ENCODE measurements around the gene FAM240B.

DNA sequence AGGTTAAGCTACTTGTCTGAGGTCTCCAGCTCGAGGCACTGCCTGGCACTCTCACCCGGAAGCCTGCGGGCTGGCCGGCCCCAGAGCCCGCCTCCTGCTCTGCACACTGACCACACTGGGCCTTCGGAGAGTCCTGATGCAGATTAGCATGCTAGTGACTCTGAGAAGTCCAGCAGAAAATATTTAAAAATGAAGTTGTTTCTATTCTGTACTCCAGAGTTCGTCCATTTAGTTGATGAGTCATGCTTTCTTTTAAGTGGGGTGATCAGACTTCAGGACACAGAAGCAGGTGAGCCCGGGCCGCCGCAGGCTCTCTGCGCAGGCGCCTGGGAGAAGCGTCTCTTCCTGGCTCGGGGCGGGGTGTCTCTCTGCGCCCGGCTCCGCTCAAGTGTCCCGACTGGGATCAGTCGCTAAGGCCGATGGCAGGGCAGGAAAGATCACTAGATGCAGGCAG is 32.5 kb downstream of the FAM240B start:
- TF ChIP-seq CTCF (conservative IDR thresholded peaks at IDR 0.05; ENCODE audit: low read length) (no peak), EZH2phosphoT487 (IDR thresholded peaks at IDR 0.05; ENCODE audit: borderline replicate concordance) (no peak)

Measured in Loucy (cell line).